ENCODE measurements around the gene SCART1.
"Not testable (repeated sequence)": the region's sequence is repeated elsewhere in the genome, so short reads cannot be mapped to it uniquely, and the experiment has no call there.

- TF ChIP-seq CTCF (conservative IDR thresholded peaks at IDR 0.05 in 1 of 2, IDR thresholded peaks at IDR 0.05 in 1 of 2; ENCODE audit: extremely low read depth in 1 of 2, insufficient read depth in 1 of 2, low read depth in 1 of 2, low read length in 2 of 2); EZH2 (IDR thresholded peaks at IDR 0.05; ENCODE audit: borderline replicate concordance, low read length): not testable (repeated sequence)
Measured at GRCh38 chr10:133441356-133441755, 12.4 kb upstream of the SCART1 start.
